Lung (tissue), 12 donors: ENCODE data around the gene MRTFB. TPM values are rescaled to one million over a fixed set of nuclear protein-coding genes. Genes with fewer than 3 reads are reported as not detected.

ENCODE experiments used
- ATAC-seq: fragments of 200-7000 bp; cut with Tn5 transposase; one replicate; pipeline ENCODE4 v1.9.1; 2020; ENCODE audit warnings: moderate number of reproducible peaks; ENCODE audit not compliant: insufficient read depth, low FRiP score
- DNase-seq, 3 donors: peaks; one replicate each; pipeline ENCODE4 v3.0.0-alpha.2; 2013 to 2017
- H3K27ac ChIP-seq, 2 donors: one replicate each; pipeline ENCODE4 v1.5.1; 2013; ENCODE audit warnings: mild to moderate bottlenecking in 2 of 2, moderate library complexity in 2 of 2, control low read depth in 1 of 2, inconsistent platforms in 1 of 2, low read depth in 1 of 2, low read length in 1 of 2
- H3K27me3 ChIP-seq, 3 donors: one replicate each; pipeline ENCODE4 v1.5.1; 2013; ENCODE audit warnings: low read length in 2 of 3; ENCODE audit not compliant: control insufficient read depth in 3 of 3, insufficient read depth in 3 of 3
- H3K36me3 ChIP-seq, 4 donors: one replicate each; pipeline ENCODE4 v1.5.1; 2013; ENCODE audit warnings: low read length in 4 of 4, mild to moderate bottlenecking in 1 of 4, moderate library complexity in 1 of 4; ENCODE audit not compliant: control insufficient read depth in 4 of 4, insufficient read depth in 4 of 4
- H3K4me1 ChIP-seq, 5 donors: one replicate each; pipeline ENCODE4 v1.5.1; 2013; ENCODE audit warnings: low read length in 5 of 5, mild to moderate bottlenecking in 2 of 5, moderate library complexity in 1 of 5; ENCODE audit not compliant: control insufficient read depth in 5 of 5, insufficient read depth in 5 of 5
- H3K4me3 ChIP-seq: one replicate; pipeline ENCODE4 v1.5.1; 2013; ENCODE audit warnings: mild to moderate bottlenecking, control low read depth, moderate library complexity
- H3K9ac ChIP-seq, 2 donors: one replicate each; pipeline ENCODE4 v1.5.1; 2013; ENCODE audit warnings: low read length in 2 of 2, control low read depth in 1 of 2; ENCODE audit not compliant: insufficient read depth in 1 of 2
- H3K9me3 ChIP-seq, 4 donors: one replicate each; pipeline ENCODE4 v1.5.1; 2013; ENCODE audit warnings: low read length in 3 of 4, mild to moderate bottlenecking in 1 of 4, moderate library complexity in 1 of 4; ENCODE audit not compliant: control insufficient read depth in 4 of 4, insufficient read depth in 3 of 4
- CTCF ChIP-seq: IDR thresholded peaks from 2 replicates; pipeline ENCODE4 v1.5.1; 2012; ENCODE audit warnings: mild to moderate bottlenecking; ENCODE audit errors: control extremely low read depth, extremely low read depth
- WGBS, 2 donors: extraction: QIAGEN DNeasy Blood & Tissue Kit; methylation state at CpG; one replicate each; pipeline ENCODE4 v1.1.7; 2013; 5-methylcytosine and 5-hydroxymethylcytosine counted together
- polyA plus RNA-seq, 2 donors: library from polyadenylated mRNA; stranded (reverse); fragments of 200-250 nt; gene quantifications; one replicate each; pipeline ENCODE4 v1.2.1, GENCODE V29; 2013
- total RNA-seq, 2 donors: library from RNA; depleted of rRNA in 1 of 2; stranded (reverse); fragments of >200 nt in 1 of 2; gene quantifications; one replicate each; pipeline ENCODE4 v1.2.1, GENCODE V29; 2014 to 2021
- donor health status: control.
- donor health status: control.
- donor health status: Bipolar disorder and iron deficiency.
- donor health status: healthy.
- donor health status: DM: yes; HTN: yes; CAD: no.

The MRTFB gene
- total and polyA plus RNA-seq, 4 donors: 8.8 to 50.9 (median 27.8) TPM

- H3K9me3 ChIP-seq: no peaks in the 10 kb centered on the region
- H3K4me1 ChIP-seq: peaks cover 0 to 14% (median 4%) of the 10 kb centered on the region in 5 donors
- no peaks in the 10 kb centered on the region for H3K36me3 ChIP-seq
- no peak for DNase-seq
- TF ChIP-seq CTCF: no peak
- H3K9ac ChIP-seq: no peak overlapping the region
- no peak overlapping the region for H3K4me3 ChIP-seq
- no peaks in the 10 kb centered on the region for H3K27me3 ChIP-seq
- H3K27ac ChIP-seq: peak overlapping the region in 1 of 2 donors; percentile 31
- ATAC-seq: no peak
- WGBS, 2 donors: 85 to 94% methylated on average over 9 of the region's 9 CpGs
Observed at GRCh38 chr16:14095883-14096551, 24.9 kb downstream of the MRTFB start.

- peak; percentile 28 to 84 (median 65) for DNase-seq
- Histone ChIP-seq H3K9me3 (no peaks in the 10 kb centered on the region), H3K9ac (no peak overlapping the region), H3K4me1 (peaks cover 0 to 13% (median 2%) of the 10 kb centered on the region in 5 donors), H3K4me3 (no peak overlapping the region), H3K27ac (peak overlapping the region in 1 of 2 donors; percentile 67), H3K36me3 (no peaks in the 10 kb centered on the region), H3K27me3 (no peaks in the 10 kb centered on the region)
- no peak for TF ChIP-seq CTCF
- ATAC-seq: no peak
- 51 to 74% methylated on average over 4 of the region's 4 CpGs for WGBS, 2 donors
Observed at GRCh38 chr16:14097182-14097959, 26.3 kb downstream of the MRTFB start.

GRCh38 chr16:14098081-14098480 lies 27.0 kb downstream of the MRTFB start:
- 62 to 78% methylated on average over 2 of the region's 2 CpGs for WGBS, 2 donors
- no peak for TF ChIP-seq CTCF
- Histone ChIP-seq H3K4me1 (peaks cover 0 to 18% (median 10%) of the 10 kb centered on the region in 5 donors), H3K9me3 (no peaks in the 10 kb centered on the region), H3K27ac (no peak overlapping the region), H3K27me3 (no peaks in the 10 kb centered on the region), H3K36me3 (no peaks in the 10 kb centered on the region), H3K9ac (no peak overlapping the region), H3K4me3 (no peak overlapping the region)
- DNase-seq (no peak), ATAC-seq (no peak)
